Breast epithelium (tissue), 4 donors: ENCODE measurements around the gene SLC25A21. TPM values are rescaled to one million over a fixed set of nuclear protein-coding genes. Genes with fewer than 3 reads are reported as not detected.

ENCODE experiments used
- DNase-seq, 2 donors: peaks; one replicate each; pipeline ENCODE4 v3.0.0-alpha.2; 2019; ENCODE audit warnings: low spot score in 2 of 2
- H3K27ac ChIP-seq, 2 donors: fragments of 200-600 bp; sonication (generic) in 1 of 2; one replicate each; pipeline ENCODE4 v1.5.1; 2016 to 2019; ENCODE audit warnings: mild to moderate bottlenecking in 1 of 2
- H3K27me3 ChIP-seq, 2 donors: fragments of 200-600 bp; sonication (generic) in 1 of 2; one replicate each; pipeline versions ENCODE4 v1.5.1 to v1.6.0; 2017 to 2019; ENCODE audit warnings: control low read depth in 1 of 2, mild to moderate bottlenecking in 1 of 2
- H3K36me3 ChIP-seq: fragments of 200-600 bp; one replicate; pipeline ENCODE4 v1.5.1; 2019
- H3K4me1 ChIP-seq, 2 donors: fragments of 200-600 bp; sonication (generic); one replicate each; pipeline ENCODE4 v1.5.1; 2016 to 2019; ENCODE audit warnings: control low read depth in 1 of 2
- H3K4me3 ChIP-seq, 3 donors: fragments of 200-600 bp; sonication (generic); 1 replicate in 2 of 3; 2 replicates in 1 of 3; pipeline ENCODE4 v1.5.1; 2016 to 2019; ENCODE audit warnings: mild to moderate bottlenecking in 3 of 3, moderate library complexity in 2 of 3
- H3K9me3 ChIP-seq, 2 donors: fragments of 200-600 bp; sonication (generic) in 1 of 2; one replicate each; pipeline ENCODE4 v1.5.1; 2016 to 2019; ENCODE audit warnings: control low read depth in 1 of 2
- POLR2A ChIP-seq: fragments of 450-650 bp; IDR thresholded peaks from one replicate; pipeline ENCODE4 v1.6.1; 2016; ENCODE audit warnings: antibody characterized with exemption, mild to moderate bottlenecking, moderate library complexity
- POLR2AphosphoS5 ChIP-seq, 3 donors: sonication (generic); formaldehyde crosslinking; IDR thresholded peaks; one replicate each; pipeline ENCODE4 v1.6.1; 2017; ENCODE audit warnings: antibody characterized with exemption in 3 of 3
- intact Hi-C: fragments of 100-400 bp; cut with DNase I; formaldehyde crosslinking; loops from one replicate; pipeline ENCODE4 v1.15.1; 2023; ENCODE audit warnings: low total_unique reads
- total RNA-seq, 3 donors: library from RNA; depleted of rRNA; stranded (reverse); fragments of >200 nt; gene quantifications; one replicate each; pipeline ENCODE4 v1.1.0, GENCODE V29; 2016
- TF ChIP-seq, protein P1 (sequence below), 3 donors: fragments of 450-650 bp; IDR thresholded peaks; one replicate each; pipeline ENCODE4 v1.5.1; 2016 to 2017; ENCODE audit warnings: antibody characterized with exemption in 3 of 3, mild to moderate bottlenecking in 3 of 3, moderate library complexity in 3 of 3

Gene SLC25A21
- total RNA-seq, 3 donors from 2014 or later = 0.66 to 2.3 (median 1.6) TPM

DNA sequence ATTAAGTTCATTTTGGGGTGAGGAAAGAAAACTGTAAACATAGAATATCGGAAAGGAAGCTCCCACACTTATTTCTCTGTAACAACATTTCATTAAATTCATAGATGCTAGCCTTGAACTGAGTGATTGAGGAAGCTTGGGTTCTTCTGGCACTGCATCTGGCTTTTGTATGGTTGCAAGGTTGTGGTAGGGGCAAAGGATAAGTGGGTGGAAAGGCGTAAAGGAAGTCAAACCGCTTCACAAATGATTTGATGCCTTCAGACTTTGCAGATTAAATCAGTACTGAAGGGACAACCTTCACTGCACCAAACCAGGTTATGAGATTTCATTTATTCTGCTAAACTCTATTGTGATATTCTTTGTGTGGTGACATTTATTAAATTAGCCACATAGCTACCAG, 538.8 kb downstream of the SLC25A21 start:
- no peak for DNase-seq
- Histone ChIP-seq H3K27me3 (no peaks in the 10 kb centered on the region), H3K4me1 (no peaks in the 10 kb centered on the region), H3K27ac (no peak overlapping the region), H3K4me3 (no peak overlapping the region), H3K9me3 (no peaks in the 10 kb centered on the region), H3K36me3 (no peaks in the 10 kb centered on the region)
- intact Hi-C loops = no loop called here
- TF ChIP-seq, protein P1, sequence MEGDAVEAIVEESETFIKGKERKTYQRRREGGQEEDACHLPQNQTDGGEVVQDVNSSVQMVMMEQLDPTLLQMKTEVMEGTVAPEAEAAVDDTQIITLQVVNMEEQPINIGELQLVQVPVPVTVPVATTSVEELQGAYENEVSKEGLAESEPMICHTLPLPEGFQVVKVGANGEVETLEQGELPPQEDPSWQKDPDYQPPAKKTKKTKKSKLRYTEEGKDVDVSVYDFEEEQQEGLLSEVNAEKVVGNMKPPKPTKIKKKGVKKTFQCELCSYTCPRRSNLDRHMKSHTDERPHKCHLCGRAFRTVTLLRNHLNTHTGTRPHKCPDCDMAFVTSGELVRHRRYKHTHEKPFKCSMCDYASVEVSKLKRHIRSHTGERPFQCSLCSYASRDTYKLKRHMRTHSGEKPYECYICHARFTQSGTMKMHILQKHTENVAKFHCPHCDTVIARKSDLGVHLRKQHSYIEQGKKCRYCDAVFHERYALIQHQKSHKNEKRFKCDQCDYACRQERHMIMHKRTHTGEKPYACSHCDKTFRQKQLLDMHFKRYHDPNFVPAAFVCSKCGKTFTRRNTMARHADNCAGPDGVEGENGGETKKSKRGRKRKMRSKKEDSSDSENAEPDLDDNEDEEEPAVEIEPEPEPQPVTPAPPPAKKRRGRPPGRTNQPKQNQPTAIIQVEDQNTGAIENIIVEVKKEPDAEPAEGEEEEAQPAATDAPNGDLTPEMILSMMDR (IDR thresholded peaks at IDR 0.05) = no peak
- TF ChIP-seq POLR2AphosphoS5 (IDR thresholded peaks at IDR 0.05) (no peak), POLR2A (no peak)

Other genes starting within 250 kb of the SLC25A21 start
- 10 to 100 TPM; 12.2 to 48.8 (median 36.1) TPM for gene MIPOL1, start 25.3 kb upstream of the SLC25A21 start, total RNA-seq